Measurements from ENCODE around the gene HERPUD1. TPM values are rescaled to one million over a fixed set of nuclear protein-coding genes. Genes with fewer than 3 reads are reported as not detected.

HERPUD1 gene
- total and polyA plus RNA-seq, 9 of the 15 experiments (the other 6 are each of a cell fraction or from before 2014, with no cell fraction given), result 14.2 to 60.7 (median 37.4) TPM

GRCh38 chr16:56964243-56965148, 32.6 kb downstream of the HERPUD1 start (continued):
- TF ChIP-seq ZNF324 (CRISPR knock-in tag; IDR thresholded peaks at IDR 0.05), result no peak
- TF ChIP-seq NCOR1 (IDR thresholded peaks at IDR 0.05), result peak; percentile 22; the same call in 1 of the 2 replicates
- TF ChIP-seq MED1 (CRISPR knock-in tag; IDR thresholded peaks at IDR 0.05; ENCODE audit: borderline replicate concordance), result no peak
- TF ChIP-seq ZNF79 (CRISPR knock-in tag; IDR thresholded peaks at IDR 0.05; ENCODE audit: low read depth), result no peak
- TF ChIP-seq CC2D1A (IDR thresholded peaks at IDR 0.05), result peak; percentile 66; the same call in 1 of the 2 replicates
- TF ChIP-seq TRIM28 (IDR thresholded peaks at IDR 0.05), result no peak
- TF ChIP-seq MYBL2 (IDR thresholded peaks at IDR 0.05; ENCODE audit: low read depth), result no peak
- TF ChIP-seq MYBL2 (CRISPR knock-in tag; IDR thresholded peaks at IDR 0.05; ENCODE audit: borderline replicate concordance), result no peak
- no peak for TF ChIP-seq MLX (CRISPR knock-in tag; conservative IDR thresholded peaks at IDR 0.05)
- TF ChIP-seq FOXK2 (conservative IDR thresholded peaks at IDR 0.05 in 1 of 2, IDR thresholded peaks at IDR 0.05 in 1 of 2; ENCODE audit: low read depth in 2 of 2), result no peak
- no peak for TF ChIP-seq USF2 (CRISPR knock-in tag; IDR thresholded peaks at IDR 0.05)
- TF ChIP-seq TSC22D4 (tag; IDR thresholded peaks at IDR 0.05), result no peak
- TF ChIP-seq HOXB6 (CRISPR knock-in tag; IDR thresholded peaks at IDR 0.05; ENCODE audit: borderline replicate concordance), result no peak
- TF ChIP-seq NCOA2 (IDR thresholded peaks at IDR 0.05; ENCODE audit: partially characterized antibody in 2 of 2), result no peak
- no peak for TF ChIP-seq HBP1 (CRISPR knock-in tag; IDR thresholded peaks at IDR 0.05)
- TF ChIP-seq BRCA1 (IDR thresholded peaks at IDR 0.05), result no peak
- TF ChIP-seq BRCA1 (CRISPR knock-in tag; IDR thresholded peaks at IDR 0.05), result no peak
- no peak for TF ChIP-seq IFI16 (CRISPR knock-in tag; IDR thresholded peaks at IDR 0.05)
- no peak for TF ChIP-seq STAT5B (CRISPR knock-in tag; IDR thresholded peaks at IDR 0.05)
- no peak for TF ChIP-seq ZNF197 (CRISPR knock-in tag; IDR thresholded peaks at IDR 0.05; ENCODE audit: low read depth)
- TF ChIP-seq KDM1A (IDR thresholded peaks at IDR 0.05), result peak; percentile 40 to 71; a peak in 3 of 4 replicates
- TF ChIP-seq DEAF1 (CRISPR knock-in tag; IDR thresholded peaks at IDR 0.05), result peak; percentile 66
- TF ChIP-seq BRF2 (IDR thresholded peaks at IDR 0.05; ENCODE audit: borderline replicate concordance, insufficient read depth, insufficient read length), result no peak
